Erythroblast (primary cell): ENCODE data around the gene SIGLEC12.

Source experiments
- GATA1 ChIP-seq: IDR thresholded peaks from 2 replicates; pipeline ENCODE4 v1.6.1; 2011; ENCODE audit warnings: low read depth, mild to moderate bottlenecking, control low read depth, low read length, moderate library complexity
- POLR2A ChIP-seq: IDR thresholded peaks from 2 replicates; pipeline ENCODE4 v1.6.1; 2011; ENCODE audit warnings: mild to moderate bottlenecking, low read length

GRCh38 chr19:51514866-51515481 lies 13.4 kb upstream of the SIGLEC12 start:
- TF ChIP-seq POLR2A (no peak), GATA1 (no peak)
